Stimulated activated CD8-positive, alpha-beta memory T cell treated with anti-CD3 and anti-CD28 coated beads, Interleukin-4, amount 100 ng/mL, for 48 hours (primary cell): ENCODE data around the gene ZDHHC1.

Experiments
- DNase-seq: peaks from one replicate; pipeline ENCODE4 v3.0.0-alpha.2; 2020

The ZDHHC1 gene

DNA sequence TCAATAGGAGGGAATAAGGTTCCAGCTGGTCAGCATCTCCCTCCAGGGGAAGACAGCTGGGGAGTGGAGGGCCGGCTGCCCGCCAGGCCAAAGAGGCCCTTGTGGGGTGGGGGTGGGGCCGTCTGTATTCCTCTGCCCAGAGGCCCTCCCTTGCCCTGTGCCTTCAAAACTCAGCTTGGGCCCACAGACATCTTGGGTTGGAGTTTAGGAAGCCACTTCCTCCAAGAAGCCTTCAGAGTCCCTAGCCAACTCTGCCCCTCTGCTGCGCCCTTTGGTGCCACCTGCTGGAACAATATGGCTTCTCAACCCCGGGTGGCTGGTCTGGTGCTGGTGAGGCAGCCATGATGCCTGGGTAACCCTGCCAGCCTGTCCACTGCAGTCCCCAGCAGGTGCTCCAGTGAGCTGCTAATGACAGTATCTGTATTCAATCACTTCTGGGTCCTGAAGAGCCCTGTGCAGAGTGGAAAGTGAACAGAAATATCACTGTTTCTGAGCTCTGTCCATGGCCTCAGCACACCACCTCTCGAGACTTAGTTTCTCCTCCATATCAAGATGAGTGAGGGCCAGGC lies 31.3 kb upstream of the ZDHHC1 start:
- DNase-seq, result peak; percentile 88

DNA sequence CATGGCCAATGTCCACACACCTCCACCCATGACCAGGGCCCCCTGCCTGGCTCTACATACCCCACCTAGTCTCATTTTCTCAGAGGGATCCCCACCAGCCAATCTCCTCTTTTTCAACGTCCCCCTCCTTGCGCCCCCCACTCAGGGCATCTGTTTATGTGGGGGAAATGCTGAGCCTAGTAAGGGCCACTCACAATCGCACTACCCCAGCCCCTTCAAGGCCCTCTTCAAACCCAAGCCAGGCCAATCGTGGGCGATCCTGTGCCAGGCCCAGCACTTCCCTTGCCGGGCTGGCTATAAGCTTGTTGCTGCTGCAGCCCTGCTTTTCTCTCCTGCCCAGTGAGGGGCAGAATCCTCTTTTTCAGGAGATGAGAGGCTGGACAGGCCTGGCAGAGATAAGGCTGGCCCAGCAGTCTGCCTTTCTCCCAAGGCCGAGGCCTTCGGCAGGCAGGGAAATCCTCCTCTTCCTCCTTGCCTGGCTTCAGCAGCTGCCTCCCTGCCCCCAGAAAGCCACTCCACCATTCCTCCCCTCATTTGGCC lies 30.8 kb upstream of the ZDHHC1 start:
- no peak for DNase-seq

DNA sequence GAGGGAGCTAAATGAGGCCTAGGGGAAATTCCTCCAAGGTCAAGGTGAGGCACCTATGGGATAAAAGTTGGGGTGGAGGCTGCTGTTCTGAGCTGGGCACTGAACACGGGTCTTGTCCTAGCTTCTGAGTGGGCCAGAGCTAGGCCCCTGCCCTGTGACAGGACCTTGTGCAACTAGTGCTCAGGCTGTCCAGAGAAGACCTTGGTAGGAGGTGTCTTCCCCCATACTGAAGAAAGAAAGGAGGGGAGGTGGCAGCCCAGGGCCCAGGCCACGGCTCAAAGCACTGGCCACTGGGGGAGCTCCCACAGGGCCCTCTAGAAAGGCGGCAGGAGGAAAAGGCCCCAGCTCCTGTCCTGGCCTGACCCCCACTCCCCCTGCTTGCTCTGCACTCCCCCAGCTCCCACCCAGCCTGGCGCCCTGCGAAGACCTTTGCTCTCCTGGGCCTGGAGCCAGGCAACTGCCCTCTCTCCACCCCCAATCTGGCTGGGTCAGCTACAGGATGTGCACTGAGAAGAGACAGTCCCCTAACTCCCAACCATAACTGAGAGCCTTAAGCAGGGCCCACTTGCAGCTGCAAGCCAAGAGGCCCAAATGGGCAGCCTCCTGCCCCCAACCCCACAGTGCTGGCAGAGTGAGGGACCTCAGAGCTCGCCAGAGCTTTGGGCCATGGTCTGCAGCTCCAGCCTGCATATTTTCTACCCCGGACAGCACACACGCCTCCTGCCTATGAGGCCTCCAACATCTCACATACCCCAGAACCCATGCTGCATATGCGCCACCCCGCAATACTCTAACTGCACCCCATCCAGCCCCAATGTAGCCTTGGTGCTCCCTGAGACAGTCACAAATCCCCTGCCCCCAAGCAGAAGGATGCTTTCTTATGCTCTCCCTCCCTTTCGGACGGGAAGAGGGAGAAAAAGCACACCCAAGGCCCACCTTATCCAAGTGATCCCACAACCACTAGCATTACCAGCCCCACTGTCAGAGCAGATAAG lies 29.9 kb upstream of the ZDHHC1 start:
- DNase-seq, result no peak

DNA sequence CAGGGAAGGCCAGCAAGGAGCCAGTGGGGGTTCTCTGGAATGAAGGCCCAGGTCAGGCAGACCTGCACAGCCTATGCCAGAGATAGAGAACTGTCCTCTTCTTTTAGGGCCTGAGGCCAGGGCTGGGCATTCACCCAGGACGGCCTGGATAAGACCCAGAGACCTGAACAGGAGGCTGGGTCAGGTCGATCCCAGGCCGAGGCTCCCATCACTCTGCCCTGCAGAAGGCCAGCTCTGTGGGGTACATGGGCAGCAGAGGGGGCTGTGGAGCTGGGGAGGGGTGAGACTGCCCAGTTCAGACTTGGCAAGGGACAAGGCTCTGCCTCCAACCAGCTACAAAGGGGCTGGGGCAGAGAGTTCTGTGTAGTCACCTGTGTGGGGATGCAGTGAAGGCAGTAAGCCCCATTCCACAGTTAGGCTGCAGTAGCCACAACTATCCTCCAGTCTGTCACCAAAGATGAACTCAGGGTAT lies 29.2 kb upstream of the ZDHHC1 start:
- DNase-seq, result no peak

DNA sequence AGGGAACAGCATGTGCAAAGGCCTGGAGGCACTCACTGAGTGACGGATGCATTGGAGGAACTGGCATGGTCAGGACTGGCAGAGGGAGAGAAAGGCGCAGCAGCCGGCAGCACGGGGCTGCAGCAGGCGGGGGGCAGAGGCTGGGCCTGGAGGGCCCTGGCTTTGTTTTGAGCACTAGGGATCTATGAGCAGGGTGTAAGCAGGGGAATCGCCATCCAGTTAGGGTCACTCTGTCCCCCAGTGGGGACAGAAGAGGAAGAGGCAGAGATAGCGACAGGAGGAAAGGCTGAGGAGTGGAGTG lies 28.8 kb upstream of the ZDHHC1 start:
- no peak for DNase-seq

DNA sequence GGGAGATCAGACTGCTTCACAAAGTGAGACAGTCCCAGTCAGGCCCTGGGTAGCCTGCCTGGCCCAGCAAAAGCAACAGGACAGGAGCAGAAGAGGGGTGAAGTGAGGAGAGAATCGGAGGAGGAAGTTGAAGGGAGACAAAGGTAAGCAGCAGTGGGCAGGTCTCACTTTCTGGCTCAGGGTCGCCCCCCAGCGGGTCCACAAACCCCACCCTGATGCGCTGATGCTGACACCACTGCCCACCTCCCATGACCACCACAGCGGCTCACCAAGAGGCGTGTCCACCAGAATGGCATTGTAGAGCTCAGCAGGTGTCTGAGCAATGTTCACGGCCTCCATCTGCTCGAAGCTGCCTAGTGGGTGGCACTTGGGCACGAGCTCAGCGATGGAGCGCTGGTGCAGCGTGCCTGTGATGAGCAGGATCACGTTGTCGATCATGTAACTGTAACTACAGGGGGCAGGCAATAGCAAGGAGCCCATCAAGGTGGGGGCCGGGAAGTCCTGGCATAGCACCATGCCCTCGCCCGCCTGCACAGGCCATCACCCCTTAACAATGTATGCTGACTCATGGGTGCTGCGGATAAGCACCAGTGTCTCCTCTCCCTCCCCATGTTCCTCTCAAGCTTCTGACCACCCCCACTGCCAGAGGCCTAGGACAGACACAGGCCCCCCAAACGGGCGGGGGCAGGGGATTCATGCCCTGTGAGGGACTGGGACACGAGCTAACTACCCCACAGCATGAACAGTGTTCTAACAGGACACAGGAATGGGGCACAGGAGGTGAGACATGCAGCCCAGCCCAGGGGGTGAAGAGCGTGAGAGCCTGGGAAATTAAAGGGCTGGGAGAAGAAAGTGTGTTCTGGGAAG lies 28.2 kb upstream of the ZDHHC1 start:
- DNase-seq, result no peak

DNA sequence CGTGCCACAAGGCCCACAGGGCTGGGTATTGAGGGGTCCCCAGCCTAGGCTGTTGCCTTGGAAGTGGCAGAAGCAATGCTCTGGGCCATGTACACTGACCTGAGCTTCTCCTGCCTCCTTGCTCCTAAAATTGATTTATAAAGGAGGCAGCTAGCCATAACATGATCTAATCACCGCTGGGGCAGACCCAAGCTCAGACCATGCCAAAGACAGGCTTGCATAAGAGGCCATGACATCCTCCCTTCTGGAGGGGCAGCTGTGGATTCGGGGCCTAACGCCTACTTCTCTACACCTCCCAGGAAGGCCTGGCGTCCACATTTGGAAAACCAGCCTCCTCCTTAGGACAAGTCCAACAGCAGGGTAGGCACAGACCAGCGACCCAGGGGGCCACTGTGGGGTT lies 27.0 kb upstream of the ZDHHC1 start:
- no peak for DNase-seq

DNA sequence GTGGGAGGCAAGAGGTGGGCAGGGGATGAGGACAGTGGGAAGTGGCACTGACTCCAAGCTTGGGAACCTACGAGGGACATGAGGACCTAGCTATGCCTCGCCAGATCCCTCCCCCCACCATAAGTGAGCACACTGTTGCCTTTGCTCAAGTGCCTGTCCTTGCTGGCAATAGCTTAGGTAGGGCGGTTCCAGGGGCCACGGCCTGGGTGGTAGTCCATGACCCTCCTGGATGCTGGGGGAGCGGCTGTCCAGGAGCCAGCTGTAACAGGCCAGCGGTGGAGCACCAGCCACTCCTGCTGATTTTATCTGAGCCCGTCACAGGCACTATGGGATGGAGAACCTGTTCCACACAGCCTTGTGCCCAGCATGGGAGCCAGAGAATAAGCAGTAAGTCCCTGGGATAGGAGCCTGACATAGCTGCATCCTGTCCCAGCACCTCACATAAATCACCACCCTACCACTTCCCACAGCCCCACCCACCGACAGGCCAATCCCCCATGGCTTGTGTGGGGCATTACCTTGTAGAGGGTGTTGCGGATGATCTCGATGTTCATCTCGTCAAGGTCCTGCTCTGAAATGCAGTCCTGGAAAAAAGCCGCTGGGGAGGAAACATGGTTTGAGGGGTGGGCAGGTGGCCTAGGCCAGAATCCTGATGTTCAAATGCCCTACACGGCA lies 26.4 kb upstream of the ZDHHC1 start:
- DNase-seq, result no peak

DNA sequence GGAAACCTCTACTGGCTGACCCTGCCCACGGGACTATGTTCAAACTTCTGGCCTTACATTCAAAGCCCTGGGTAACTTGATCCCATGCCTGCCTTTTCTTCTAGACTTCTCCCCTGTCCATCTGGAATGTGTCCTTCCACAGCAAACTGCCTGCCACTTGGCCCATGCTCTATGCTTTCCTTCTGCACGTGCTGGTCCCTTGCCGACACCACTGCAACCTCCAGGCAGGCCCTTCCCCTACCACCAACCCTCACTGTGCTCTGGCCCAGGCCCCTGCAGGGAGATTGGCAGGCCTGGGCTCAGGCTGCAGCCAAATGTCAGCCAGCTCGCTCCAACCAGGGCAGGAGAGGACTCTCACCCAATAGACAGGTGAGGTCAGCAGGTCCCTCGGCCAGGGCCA lies 25.6 kb upstream of the ZDHHC1 start:
- no peak for DNase-seq

DNA sequence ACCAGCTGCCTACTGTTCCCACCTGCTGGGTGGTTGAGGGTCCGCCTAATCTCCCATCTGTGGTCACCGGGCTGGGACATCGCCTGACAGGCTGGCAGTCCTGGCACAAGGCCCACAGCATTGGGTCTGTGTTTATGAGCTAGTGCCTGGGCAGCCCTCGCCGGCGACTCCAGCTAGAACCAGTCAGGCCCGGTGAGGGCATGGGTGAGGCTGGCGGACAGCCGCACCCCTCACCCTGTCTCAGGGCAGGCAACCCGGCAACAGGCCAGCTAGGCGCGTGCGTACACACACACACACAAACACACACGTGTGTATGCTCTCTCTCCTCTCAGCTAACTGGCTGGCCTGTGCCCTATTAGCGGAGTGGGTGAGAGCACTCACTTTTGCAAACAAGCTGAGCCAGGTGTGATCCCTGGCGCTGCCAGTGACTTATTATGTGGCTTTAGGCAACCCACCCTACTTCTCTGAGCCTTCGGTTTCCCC lies 25.0 kb upstream of the ZDHHC1 start:
- no peak for DNase-seq

DNA sequence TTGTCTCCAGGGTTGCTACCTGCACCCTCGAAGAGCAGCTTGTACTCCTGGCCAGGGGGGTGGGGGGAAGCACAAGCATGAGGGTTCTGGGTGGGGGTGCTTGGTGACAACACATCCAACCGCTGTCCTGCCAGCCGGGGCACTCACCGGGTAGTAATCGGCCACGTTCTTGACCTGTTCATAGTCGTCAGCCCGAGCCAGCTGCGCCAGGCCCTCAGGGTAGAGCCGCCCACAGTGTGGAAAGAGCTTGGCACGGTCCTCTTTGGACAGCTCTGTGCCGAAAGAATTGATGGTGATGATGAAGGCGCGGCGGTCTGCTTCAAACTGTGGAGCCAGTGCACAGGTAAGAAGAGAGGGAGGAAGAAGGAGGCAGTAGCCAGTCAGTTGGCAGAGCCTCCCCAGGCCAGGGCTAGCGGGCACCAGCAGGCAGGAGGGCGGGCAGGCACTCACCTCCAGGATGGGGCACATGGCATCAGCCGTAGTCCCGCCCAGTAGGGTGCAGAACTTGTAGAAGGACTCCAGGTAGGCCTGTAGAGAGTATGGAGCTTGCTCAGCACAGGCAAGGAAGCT lies 22.6 kb upstream of the ZDHHC1 start:
- no peak for DNase-seq

DNA sequence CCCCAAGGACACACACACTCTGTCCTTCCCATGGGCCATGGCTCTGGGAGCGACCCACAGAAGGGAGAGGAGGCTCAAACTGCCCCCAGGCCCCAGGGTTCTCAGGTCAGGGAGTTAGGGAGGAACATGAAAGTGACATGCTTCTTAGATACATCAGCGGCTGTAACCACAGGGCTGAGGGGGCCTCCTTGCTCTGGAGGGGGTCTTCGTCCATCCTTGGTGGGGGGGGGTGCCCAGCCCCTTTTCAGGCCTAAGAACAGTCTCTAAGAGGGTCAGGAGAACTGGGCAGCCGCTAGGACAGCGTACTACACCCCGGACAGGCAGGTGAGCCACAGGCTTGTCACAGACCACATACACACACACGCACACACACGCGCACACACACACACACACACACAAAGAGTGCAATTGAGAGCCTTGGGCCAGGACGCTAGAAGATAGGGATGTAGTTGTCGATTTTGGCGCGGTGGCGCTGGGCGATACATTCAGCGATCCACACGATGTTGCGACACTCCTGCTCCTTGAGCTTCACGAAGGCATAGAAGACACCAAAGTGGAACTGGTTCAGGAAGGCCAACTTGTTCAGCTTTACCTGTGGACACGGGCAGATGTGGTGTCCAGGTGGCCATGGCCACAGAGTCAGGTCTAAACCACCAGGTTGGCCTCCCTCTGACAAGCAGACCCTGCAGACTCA lies 22.0 kb upstream of the ZDHHC1 start:
- no peak for DNase-seq

DNA sequence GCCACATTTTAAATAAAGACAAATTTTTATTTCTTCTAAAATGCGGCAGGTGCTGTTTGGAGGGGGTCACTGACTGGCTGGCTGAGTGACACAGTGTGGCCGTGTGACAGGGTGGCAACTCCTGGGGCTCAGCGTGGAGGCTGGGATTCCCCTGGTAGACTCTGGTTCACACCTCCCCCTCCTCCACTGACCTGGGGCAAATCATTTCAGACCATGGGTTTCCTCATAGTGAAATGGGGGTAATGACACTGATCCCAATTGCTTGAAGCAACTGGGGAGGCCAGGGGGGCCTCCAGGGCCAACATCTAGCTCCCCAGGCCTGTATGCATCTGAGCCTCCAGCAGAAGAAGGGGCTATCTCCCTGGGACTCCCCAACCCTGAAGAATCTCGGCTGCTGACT lies 21.2 kb upstream of the ZDHHC1 start:
- no peak for DNase-seq

DNA sequence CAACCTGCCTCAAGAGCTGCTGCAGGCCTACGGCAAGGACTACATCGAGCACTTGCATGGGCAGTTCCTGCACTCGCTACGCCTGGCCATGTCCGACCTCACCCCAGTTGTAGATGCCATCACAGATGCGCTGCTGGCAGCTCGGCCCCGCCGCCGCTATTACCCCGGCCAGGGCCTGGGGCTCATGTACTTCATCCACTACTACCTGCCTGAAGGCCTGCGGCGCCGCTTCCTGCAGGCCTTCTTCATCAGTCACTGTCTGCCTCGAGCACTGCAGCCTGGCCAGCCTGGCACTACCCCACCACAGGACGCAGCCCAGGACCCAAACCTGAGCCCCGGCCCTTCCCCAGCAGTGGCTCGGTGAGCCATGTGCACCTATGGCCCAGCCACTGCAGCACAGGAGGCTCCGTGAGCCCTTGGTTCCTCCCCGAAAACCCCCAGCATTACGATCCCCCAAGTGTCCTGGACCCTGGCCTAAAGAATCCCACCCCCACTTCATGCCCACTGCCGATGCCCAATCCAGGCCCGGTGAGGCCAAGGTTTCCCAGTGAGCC lies 20.4 kb upstream of the ZDHHC1 start:
- no peak for DNase-seq

DNA sequence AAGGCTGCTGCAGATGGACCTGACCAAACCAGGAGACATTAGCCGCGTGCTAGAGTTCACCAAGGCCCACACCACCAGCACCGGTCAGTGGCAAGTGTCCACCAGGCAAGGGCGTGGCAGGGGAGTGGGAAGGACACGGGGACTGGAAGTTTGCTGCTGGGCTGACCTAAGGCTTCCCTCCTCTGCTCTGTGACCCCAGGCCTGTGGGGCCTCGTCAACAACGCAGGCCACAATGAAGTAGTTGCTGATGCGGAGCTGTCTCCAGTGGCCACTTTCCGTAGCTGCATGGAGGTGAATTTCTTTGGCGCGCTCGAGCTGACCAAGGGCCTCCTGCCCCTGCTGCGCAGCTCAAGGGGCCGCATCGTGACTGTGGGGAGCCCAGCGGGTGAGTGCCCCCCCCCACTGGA lies 19.5 kb upstream of the ZDHHC1 start:
- no peak for DNase-seq

DNA sequence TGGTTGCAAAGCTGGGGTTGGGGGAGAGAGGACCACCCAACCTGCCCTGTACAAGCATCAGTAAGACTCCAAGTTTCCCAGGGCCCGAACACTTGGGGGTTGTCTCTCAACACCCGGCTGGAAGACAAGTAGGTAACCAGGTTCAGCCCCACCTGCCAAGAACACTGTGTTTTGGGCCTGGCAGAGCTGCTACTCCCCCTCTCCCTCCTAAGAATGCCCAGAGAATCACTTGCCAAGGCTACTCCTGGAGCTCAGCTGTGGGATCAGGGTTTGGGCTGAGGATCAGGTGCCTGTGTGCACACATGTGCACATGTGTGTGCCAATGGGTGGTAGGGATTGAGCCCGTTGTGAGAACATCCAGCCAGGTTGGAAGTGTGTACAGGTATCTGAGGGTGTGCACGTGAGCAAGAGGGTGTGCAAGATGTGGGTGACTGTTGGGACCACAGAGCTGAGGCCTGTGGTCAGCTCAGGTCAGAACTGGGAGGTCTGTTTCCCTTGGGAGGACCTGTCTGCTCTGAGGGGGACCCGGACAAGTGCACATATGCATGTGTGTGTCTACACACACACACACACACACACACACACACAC lies 16.9 kb upstream of the ZDHHC1 start:
- no peak for DNase-seq

DNA sequence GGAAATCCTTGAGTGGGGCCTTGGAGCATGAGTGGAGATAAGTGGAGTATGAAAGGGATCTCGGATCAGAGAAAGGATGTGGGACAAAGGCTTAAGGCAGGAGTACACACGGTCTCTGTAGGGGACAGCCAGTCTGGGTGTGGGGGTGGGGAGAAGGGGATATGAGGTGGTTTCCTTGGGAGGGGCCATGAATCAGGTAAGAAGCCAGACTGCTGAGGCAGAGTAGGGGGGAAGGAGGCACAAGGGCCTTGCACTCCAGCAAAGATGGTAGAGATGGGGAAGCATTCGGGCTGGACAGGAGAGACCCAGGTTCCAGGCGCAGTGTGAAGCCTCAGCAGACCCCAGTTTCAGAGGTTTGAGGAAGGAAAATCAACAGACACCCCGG lies 16.2 kb upstream of the ZDHHC1 start:
- DNase-seq, result no peak

DNA sequence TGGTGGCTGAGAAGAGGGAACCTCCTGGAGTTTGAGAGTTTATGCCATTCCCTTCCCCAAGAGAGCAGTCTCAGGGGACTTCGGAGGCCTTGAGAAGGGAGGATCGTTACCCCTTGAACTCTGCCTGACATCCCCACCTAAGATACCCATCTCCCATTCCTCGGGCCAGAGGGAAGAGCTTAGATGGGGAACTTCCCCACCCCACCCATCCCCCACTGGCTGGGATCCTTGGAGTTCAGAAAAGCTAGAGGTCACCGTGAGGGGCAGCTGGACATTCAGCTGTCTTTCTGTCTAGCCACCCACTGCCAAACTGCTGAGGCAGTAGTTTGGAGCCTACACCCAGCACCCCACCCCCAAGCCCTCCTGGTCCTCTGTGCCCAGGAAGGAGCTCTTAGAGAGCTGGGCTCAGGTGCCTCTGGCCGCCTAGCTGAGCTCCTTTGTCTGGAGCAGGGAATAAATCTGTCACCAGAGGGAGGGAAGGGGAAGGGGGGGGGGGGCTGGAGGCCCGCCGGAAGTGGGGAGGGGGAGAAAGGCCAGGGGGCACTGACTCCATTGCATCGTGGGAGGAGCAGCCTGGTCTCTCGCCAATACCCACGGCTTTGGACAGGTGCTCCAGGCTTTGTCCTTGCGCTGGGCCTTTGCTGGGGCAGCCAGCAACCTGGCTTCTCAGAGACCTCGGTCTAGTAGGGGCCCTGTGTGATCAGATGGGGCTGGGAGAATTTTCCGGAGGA lies 15.7 kb upstream of the ZDHHC1 start:
- DNase-seq, result no peak

DNA sequence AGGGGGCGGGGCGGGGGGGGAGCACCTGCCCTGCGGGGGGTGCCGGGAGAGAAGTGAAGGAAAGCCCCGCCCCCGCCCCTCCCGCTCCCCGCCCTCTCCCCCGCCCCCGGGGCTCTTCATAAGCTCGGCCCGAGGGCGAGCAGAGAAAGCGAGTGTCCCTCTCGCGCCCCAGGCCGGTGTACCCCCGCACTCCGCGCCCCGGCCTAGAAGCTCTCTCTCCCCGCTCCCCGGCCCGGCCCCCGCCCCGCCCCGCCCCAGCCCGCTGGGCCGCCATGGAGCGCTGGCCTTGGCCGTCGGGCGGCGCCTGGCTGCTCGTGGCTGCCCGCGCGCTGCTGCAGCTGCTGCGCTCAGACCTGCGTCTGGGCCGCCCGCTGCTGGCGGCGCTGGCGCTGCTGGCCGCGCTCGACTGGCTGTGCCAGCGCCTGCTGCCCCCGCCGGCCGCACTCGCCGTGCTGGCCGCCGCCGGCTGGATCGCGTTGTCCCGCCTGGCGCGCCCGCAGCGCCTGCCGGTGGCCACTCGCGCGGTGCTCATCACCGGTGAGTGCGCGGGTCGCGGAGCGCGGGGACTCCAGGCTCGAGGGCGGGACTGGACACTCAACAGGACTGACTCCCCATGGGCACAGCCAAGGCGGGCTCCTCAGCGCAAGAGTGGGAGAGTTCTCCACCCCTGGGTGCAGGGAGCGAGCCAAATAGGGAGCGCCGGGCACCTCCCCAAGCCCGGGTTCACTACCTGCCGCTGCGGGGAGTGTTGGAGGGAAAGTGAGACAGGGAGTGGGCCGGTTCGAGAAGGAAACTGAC lies 14.9 kb upstream of the ZDHHC1 start, which contains the start of gene HSD11B2:
HSD11B2 (plus strand) TSS at position 145 of the 798 bp plus-strand sequence; CDS start at position 273, 128 bp downstream.
- DNase-seq, result peak; percentile 40
